ENCODE data around the gene FBXL20.

- TF ChIP-seq, protein P1, sequence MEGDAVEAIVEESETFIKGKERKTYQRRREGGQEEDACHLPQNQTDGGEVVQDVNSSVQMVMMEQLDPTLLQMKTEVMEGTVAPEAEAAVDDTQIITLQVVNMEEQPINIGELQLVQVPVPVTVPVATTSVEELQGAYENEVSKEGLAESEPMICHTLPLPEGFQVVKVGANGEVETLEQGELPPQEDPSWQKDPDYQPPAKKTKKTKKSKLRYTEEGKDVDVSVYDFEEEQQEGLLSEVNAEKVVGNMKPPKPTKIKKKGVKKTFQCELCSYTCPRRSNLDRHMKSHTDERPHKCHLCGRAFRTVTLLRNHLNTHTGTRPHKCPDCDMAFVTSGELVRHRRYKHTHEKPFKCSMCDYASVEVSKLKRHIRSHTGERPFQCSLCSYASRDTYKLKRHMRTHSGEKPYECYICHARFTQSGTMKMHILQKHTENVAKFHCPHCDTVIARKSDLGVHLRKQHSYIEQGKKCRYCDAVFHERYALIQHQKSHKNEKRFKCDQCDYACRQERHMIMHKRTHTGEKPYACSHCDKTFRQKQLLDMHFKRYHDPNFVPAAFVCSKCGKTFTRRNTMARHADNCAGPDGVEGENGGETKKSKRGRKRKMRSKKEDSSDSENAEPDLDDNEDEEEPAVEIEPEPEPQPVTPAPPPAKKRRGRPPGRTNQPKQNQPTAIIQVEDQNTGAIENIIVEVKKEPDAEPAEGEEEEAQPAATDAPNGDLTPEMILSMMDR (IDR thresholded peaks at IDR 0.05), result no peak
- no peak for TF ChIP-seq POLR2A (IDR thresholded peaks at IDR 0.05)
Observed at GRCh38 chr17:39283098-39283497, 118.3 kb downstream of the FBXL20 start.
